GM19468 (cell line): ENCODE data around the gene CD2AP.

Experiments
- ATAC-seq: cut with Tn5 transposase; IDR thresholded peaks from one replicate; pipeline ENCODE4 v1.9.1; 2021; ENCODE audit warnings: mild to moderate bottlenecking, moderate library complexity, moderate number of reproducible peaks; ENCODE audit not compliant: unreplicated experiment; ENCODE audit errors: extremely low read depth

CD2AP gene

DNA sequence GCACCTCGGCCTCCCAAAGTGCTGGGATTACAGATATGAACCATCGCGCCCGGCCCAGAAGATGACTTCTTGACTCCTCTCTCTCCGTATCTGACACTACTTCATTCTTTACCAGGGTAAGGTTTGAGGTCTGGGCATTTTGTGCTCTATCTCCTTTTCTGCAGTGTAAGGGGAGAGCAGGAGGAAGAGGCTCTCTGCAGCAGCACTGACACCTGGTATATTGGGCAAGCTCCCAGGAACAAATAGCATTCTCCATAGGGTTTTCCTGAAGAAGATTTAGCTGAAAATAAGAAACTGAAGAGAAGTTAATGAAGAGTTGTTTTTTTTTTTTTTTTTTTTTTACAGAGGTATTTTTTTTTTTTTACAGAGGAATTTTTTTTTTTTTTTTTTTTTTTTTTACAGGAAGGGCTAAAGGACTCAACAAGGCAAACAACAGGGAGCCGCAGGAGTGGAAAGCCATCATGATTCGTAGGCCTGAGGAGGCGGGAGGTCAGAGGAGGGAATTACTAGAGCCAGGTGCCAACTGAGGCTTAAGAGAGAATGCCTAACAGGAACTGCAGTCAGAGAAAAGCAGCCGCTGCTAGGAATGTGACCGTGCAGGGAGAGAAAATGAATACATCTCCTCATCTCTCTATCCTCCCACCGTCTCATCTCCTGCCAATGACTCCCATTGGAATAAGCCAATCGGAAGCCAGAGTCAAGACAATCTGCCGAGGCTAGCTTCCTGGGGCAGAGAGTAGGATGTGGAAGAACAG lies 186.1 kb downstream of the CD2AP start:
- ATAC-seq, result no peak

DNA sequence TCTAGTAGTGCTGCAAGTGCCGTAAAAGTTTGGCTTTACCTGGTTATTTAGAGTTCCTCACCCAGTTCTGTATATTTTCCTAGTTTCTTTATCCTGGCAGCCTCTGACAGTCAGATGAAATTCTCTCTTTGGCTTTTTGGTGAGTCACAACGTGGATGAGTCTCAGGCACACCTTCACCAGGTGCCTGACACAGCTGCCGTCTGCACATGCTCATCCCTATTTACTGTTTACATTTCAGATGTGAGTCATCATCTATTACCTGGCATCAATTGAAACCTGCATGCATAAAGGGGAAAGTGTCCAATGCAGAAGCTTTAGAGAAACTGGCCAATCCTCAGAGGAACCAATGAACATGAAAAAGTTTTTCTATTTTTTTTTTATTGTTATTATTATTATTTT lies 187.5 kb downstream of the CD2AP start:
- no peak for ATAC-seq

DNA sequence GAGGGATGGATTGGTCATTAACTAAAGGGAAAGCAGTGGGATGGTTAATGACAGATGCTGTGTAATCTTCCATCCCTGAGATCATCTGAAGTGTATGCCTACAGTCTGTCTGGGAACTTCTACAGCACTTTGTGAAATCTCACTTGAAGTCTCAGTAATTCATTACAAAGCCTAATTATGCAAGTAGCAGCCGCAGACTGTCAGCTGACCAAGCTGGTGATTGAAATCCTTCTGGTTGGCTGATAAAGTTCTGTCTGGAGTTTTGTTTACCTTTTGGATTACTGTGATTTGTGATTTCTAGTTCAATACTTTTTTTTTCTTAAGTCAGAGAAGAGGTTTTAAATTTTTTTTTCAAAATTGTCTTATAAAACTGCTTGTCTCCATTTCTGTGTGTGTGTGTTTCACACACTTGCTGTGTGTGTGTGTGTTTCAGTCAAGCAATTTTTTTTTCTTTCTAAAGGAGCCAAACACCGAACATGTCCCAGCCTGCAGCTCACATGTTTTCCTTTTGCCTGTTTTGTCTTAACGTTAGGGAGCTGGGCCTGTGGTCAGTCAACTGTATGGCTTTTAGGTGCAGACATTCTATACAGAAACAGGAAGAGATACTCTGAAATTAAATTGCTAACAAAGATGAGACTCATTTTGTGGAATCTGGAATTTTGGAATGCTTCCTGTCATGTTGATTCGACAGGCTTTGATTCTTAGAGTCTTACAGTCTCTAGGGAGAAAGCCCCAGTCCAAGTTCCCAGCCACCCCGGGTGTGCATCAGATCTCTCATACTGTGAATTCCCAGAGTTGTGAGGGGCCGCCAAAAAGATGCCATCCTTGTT lies 192.3 kb downstream of the CD2AP start:
- no peak for ATAC-seq

DNA sequence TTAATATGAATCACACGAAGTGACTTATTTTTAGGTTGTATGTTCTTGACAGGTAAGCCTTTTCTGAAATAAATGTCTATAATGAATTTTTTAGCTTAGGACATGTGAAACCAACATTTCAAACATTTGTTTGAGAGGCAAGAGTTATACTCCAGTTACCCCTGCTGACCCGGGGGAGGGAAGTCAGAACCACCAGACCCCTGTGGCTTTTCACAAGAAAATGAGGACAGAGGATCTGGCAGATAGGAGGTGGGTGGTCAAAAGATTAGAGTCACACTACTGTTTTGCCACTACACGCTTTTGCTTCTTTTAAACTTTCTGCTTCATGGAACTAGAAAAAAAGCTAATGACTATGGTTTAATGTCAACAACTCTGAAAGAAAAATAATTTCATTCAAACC lies 193.3 kb downstream of the CD2AP start:
- no peak for ATAC-seq

DNA sequence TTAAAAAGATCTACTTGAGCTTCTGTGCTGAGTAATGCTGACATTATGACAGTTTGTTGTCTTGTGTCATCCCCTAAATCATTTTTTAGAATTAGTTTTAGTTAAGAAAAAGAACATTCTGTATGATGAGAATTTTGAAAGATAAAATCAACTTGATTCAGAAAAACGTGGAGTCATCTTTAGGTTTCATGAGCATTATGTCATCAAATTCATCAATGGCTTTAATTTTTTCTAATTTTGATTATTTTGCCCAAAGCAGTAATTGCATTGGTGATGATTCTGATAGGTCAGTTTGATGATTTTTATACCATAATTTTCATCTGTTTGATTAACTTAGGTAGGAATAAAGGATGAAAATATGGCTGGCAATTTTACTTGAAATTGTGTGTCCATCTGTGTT lies 194.2 kb downstream of the CD2AP start:
- ATAC-seq, result no peak

DNA sequence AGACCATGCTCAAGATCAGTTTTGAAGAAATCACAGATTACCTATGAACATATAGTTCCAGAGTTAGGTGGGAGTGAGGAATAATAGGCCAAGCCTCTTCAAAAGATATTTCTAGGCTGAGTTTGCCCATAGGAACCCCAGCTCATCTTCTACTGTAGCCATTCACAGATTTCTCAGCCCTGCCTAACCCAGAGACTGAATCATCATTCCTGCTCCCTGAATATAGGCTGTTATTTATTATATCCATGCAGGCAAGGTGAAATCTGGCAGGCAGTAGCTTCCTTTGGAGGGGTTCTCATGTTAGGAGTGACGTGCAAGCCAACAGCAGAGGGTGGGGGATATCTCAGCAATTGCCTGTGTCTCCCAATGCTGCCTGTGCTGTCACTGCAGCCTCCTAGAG lies 195.2 kb downstream of the CD2AP start:
- ATAC-seq, result no peak

DNA sequence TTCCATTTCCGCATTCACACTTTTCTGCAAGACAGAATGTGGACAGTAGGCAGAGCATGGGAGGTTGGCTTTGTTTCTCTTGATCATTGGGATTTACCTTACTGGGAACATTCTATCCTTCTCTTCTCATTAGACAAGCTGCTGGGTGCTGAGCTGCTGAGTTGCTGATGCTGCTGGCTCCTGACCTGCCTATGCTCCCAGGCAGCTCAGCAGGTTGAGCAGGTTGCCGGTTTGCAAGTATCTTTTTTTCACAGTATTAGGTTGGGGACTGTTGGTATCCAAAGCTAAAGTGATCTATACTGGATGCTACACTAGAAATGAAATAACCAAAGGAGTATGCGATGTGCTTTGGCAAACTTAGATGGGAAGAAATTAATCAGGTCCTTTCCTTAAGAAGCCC lies 197.1 kb downstream of the CD2AP start:
- ATAC-seq, result no peak
